DND-41 (cell line): ENCODE data around the gene PNPLA6.

Experiments used
- ATAC-seq: fragments of 200-7000 bp; cut with Tn5 transposase; 3 replicates; pipeline ENCODE4 v1.9.1; 2021; ENCODE audit warnings: low read depth; ENCODE audit not compliant: insufficient read depth
- DNase-seq: peaks from one replicate; pipeline ENCODE4 v3.0.0-alpha.2; 2020
- H2AFZ ChIP-seq: 2 replicates; pipeline ENCODE4 v1.6.0; 2012; ENCODE audit warnings: low read depth, low read length
- H3K27ac ChIP-seq: 2 replicates; pipeline ENCODE4 v1.5.1; 2012; ENCODE audit warnings: low read length, inconsistent platforms
- H3K27me3 ChIP-seq: fragments of 200-600 bp; sonication (generic); 2 replicates; pipeline ENCODE4 v1.6.0; 2012; ENCODE audit warnings: low read length, mild to moderate bottlenecking, inconsistent platforms; ENCODE audit not compliant: insufficient read depth, poor library complexity
- H3K36me3 ChIP-seq: 2 replicates; pipeline ENCODE4 v1.5.1; 2012; ENCODE audit warnings: low read length, inconsistent platforms; ENCODE audit not compliant: insufficient read depth
- H3K4me1 ChIP-seq: 2 replicates; pipeline ENCODE4 v1.5.1; 2012; ENCODE audit warnings: mild to moderate bottlenecking, low read length; ENCODE audit not compliant: insufficient read depth
- H3K4me2 ChIP-seq: 2 replicates; pipeline ENCODE4 v1.6.0; 2012; ENCODE audit warnings: mild to moderate bottlenecking, moderate library complexity, low read length, inconsistent platforms; ENCODE audit not compliant: insufficient read depth
- H3K4me3 ChIP-seq, 2 experiments: fragments of 200-600 bp in 1 of 2; shearing (Covaris generic) in 1 of 2; 2 replicates each; pipeline ENCODE4 v1.5.1; 2012 to 2016; ENCODE audit warnings: inconsistent platforms in 2 of 2, low read length in 2 of 2, mild to moderate bottlenecking in 2 of 2, low read depth in 1 of 2, moderate library complexity in 1 of 2
- H3K79me2 ChIP-seq: 2 replicates; pipeline ENCODE4 v1.6.0; 2012; ENCODE audit warnings: low read length, inconsistent platforms; ENCODE audit not compliant: insufficient read depth
- H3K9ac ChIP-seq: 2 replicates; pipeline ENCODE4 v1.6.0; 2012; ENCODE audit warnings: low read depth, mild to moderate bottlenecking, inconsistent platforms, low read length, moderate library complexity
- H3K9me3 ChIP-seq: 2 replicates; pipeline ENCODE4 v1.5.1; 2012; ENCODE audit warnings: low read length, moderate library complexity, mild to moderate bottlenecking, inconsistent platforms; ENCODE audit not compliant: insufficient read depth, severe bottlenecking
- H4K20me1 ChIP-seq: 2 replicates; pipeline ENCODE4 v1.6.0; 2012; ENCODE audit warnings: low read length; ENCODE audit not compliant: insufficient read depth
- CTCF ChIP-seq: IDR thresholded peaks from 2 replicates; pipeline ENCODE4 v1.5.1; 2012; ENCODE audit warnings: borderline replicate concordance, low read length, moderate library complexity, mild to moderate bottlenecking; ENCODE audit not compliant: poor library complexity, severe bottlenecking; ENCODE audit errors: extremely low read depth
- EZH2 ChIP-seq: IDR thresholded peaks from 3 replicates; pipeline ENCODE4 v1.6.1; 2012; ENCODE audit warnings: borderline replicate concordance, low read depth, mild to moderate bottlenecking, moderate library complexity, low read length, inconsistent platforms; ENCODE audit not compliant: severe bottlenecking

The PNPLA6 gene

GRCh38 chr19:7494416-7495098 is 41.0 kb upstream of the PNPLA6 start:
- DNase-seq (no peak), ATAC-seq (no peak)
- TF ChIP-seq CTCF (no peak), EZH2 (no peak)
- no peak overlapping the region for H3K27ac ChIP-seq
- H2AFZ ChIP-seq = no peak overlapping the region
- H3K36me3 ChIP-seq = no peaks in the 10 kb centered on the region
- no peak overlapping the region for H3K4me2 ChIP-seq
- no peak overlapping the region for H3K4me3 ChIP-seq
- no peaks in the 10 kb centered on the region for H3K79me2 ChIP-seq
- H3K9ac ChIP-seq = no peak overlapping the region
- H3K4me1 ChIP-seq = peaks cover under 1% of the 10 kb centered on the region; the same call in 1 of the 2 replicates
- H3K9me3 ChIP-seq = no peaks in the 10 kb centered on the region
- H4K20me1 ChIP-seq = no peaks in the 10 kb centered on the region
- peaks cover 5% of the 10 kb centered on the region for H3K27me3 ChIP-seq

- peaks cover 5% of the 10 kb centered on the region for H3K27me3 ChIP-seq
- 0 out of 3 replicates have a peak, but pooled peaks have one; percentile 55 for ATAC-seq
Measured at GRCh38 chr19:7497292-7497691, 38.2 kb upstream of the PNPLA6 start.

GRCh38 chr19:7500811-7501450 is 34.6 kb upstream of the PNPLA6 start:
- Histone ChIP-seq H3K36me3 (no peaks in the 10 kb centered on the region), H3K27me3 (peaks cover 5% of the 10 kb centered on the region), H3K9ac (no peak overlapping the region), H4K20me1 (no peaks in the 10 kb centered on the region), H3K4me1 (no peaks in the 10 kb centered on the region), H3K79me2 (no peaks in the 10 kb centered on the region), H3K9me3 (no peaks in the 10 kb centered on the region), H3K4me3 (no peak overlapping the region), H3K27ac (no peak overlapping the region), H3K4me2 (no peak overlapping the region), H2AFZ (no peak overlapping the region)
- TF ChIP-seq EZH2 (no peak), CTCF (no peak)
- ATAC-seq = no peak
- no peak for DNase-seq

More at GRCh38 chr19:7497292-7497691, 38.2 kb upstream of the PNPLA6 start:
- H3K4me3 ChIP-seq = no peak overlapping the region
- DNase-seq = no peak
- no peak overlapping the region for H2AFZ ChIP-seq
- TF ChIP-seq CTCF (peak; percentile 48), EZH2 (no peak)
- H3K4me1 ChIP-seq = no peaks in the 10 kb centered on the region
- no peaks in the 10 kb centered on the region for H4K20me1 ChIP-seq
- H3K9ac ChIP-seq = no peak overlapping the region
- no peak overlapping the region for H3K4me2 ChIP-seq
- H3K27ac ChIP-seq = no peak overlapping the region
- H3K79me2 ChIP-seq = no peaks in the 10 kb centered on the region
- no peaks in the 10 kb centered on the region for H3K36me3 ChIP-seq
- no peaks in the 10 kb centered on the region for H3K9me3 ChIP-seq
